ENCODE results near the gene DCTPP1. TPM values are rescaled to one million over a fixed set of nuclear protein-coding genes. Genes with fewer than 3 reads are reported as not detected.

DCTPP1 gene
- total and polyA plus RNA-seq, 9 of the 15 experiments (the other 6 are each of a cell fraction or from before 2014, with no cell fraction given) = 45.0 to 132 (median 80.6) TPM

- TF ChIP-seq HBP1 (CRISPR knock-in tag; IDR thresholded peaks at IDR 0.05) (0 out of 2 replicates have a peak, but pooled peaks have one; percentile 39), KAT2B (IDR thresholded peaks at IDR 0.05; ENCODE audit: low read depth, low read length) (no peak), FOXJ3 (CRISPR knock-in tag; IDR thresholded peaks at IDR 0.05) (no peak), BMI1 (IDR thresholded peaks at IDR 0.05; ENCODE audit: low read length) (no peak), ZNF449 (CRISPR knock-in tag; IDR thresholded peaks at IDR 0.05) (no peak), MAX (CRISPR knock-in tag; IDR thresholded peaks at IDR 0.05) (peak; percentile 82), PKNOX1 (IDR thresholded peaks at IDR 0.05) (no peak; the same call in 1 of the 2 replicates), ZNF740 (CRISPR knock-in tag; IDR thresholded peaks at IDR 0.05) (no peak), ZNF740 (tag; IDR thresholded peaks at IDR 0.05) (no peak), MTA2 (IDR thresholded peaks at IDR 0.05; ENCODE audit: low read depth) (no peak), EP400 (IDR thresholded peaks at IDR 0.05) (peak; percentile 81), CTCF (IDR thresholded peaks at IDR 0.05 in 2 of 3, conservative IDR thresholded peaks at IDR 0.05 in 1 of 3; ENCODE audit: insufficient read depth in 2 of 3, low read depth in 1 of 3, low read length in 3 of 3) (peak; percentile 22 to 41 (median 32); a peak in 3 of 6 replicates), FOXA1 (IDR thresholded peaks at IDR 0.05; ENCODE audit: borderline replicate concordance) (no peak), ZNF121 (CRISPR knock-in tag; conservative IDR thresholded peaks at IDR 0.05) (no peak), CHD4 (IDR thresholded peaks at IDR 0.05; ENCODE audit: insufficient read depth, insufficient replicate concordance, low read depth, low read length, poor library complexity, severe bottlenecking) (no peak), TARDBP (IDR thresholded peaks at IDR 0.05) (peak; percentile 50; the same call in 1 of the 2 replicates), KDM4B (IDR thresholded peaks at IDR 0.05; ENCODE audit: borderline replicate concordance in 2 of 2, low read depth in 1 of 2) (0 out of 4 replicates have a peak, but pooled peaks of 1 of the 2 experiments have one; percentile 26), NONO (IDR thresholded peaks at IDR 0.05; ENCODE audit: low read depth in 2 of 2, low read length in 1 of 2) (no peak), TAF1 (IDR thresholded peaks at IDR 0.05; ENCODE audit: control insufficient read depth, extremely low read depth, insufficient read depth, low read length, severe bottlenecking) (peak; percentile 55)
These were observed 51.3 kb downstream of the DCTPP1 start (continued) for GRCh38 chr16:30378236-30379157.

All from K562 (cell line).